NCI-H446 treated with DMSO at 0.1 percent for 48 hours (cell line): ENCODE data around the gene PALLD.

Source experiments
- DNase-seq: peaks from one replicate; lab custom pipeline; 2025; lab: John Stamatoyannopoulos, UW

Gene PALLD

DNA sequence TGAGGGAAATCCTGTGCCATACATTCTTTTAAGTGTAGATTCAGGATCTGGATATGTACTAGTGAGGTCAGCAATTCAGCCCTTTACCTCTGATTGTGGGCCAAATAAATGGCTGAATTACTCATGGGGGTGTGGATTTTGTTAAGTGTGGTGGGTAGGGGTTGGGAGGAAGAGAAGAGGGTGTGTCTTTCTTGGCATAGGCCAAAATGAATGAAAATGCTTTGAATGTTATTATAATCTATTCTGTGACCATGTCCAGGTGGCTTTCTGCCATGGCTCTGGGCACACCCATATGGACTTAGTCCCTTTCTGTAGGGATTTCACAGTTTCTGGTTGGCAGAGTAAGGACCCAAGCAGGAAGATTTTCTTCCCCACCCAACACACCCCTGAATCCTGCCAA, 268.9 kb downstream of the PALLD start:
- peak; percentile 51 for DNase-seq

DNA sequence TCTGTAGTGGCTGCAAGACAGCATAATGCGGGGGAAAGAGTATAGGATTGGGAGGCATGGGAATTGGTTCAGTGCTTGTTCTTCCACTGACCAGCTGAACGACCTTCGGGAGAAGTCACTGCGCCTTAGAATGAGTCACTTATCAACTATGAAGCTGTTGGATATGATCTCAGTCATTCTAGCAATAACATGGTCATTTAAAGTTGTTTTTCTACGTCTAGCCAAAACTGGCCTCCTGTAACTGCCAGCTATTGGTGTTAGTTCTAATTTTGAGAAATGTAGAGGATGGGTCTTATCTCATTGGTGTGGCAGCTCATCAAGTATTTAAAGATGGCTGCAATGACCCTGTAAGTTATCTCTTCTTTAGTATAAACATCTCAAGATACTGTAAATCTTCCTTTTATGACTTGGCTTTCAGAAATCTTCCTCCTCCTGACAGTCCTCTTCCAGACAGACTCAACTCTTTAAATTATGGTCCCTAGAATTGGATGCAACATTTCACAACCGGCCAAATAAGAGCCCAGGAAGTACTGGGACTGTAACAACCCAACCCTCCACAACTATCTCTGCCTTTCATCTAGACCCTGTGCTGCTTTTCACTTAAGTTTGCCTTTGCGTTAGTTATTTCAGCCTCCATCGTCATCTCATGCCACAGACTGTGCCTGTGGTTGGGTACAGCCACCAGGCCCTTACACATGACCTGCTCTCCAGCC, 269.9 kb downstream of the PALLD start:
- no peak for DNase-seq

DNA sequence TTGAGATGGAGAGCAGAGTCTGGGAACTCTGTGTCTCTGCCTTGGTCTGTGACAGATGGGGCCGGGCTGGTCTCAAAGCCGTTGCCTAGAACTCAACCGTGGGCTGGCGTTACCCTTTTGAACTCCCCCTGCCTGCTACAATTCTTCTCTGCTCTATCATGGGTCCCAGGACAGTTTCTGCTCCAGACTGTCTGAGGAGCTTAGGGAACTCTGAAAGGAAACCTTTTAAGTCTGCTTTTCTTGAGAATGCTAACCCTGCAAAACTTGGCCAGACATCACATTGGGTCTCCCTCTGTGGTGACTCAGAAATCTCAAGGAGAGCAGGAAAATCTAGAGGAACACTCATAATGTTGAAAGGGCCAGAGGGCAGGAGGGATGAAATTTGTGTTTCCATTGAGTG, 272.6 kb downstream of the PALLD start:
- no peak for DNase-seq

DNA sequence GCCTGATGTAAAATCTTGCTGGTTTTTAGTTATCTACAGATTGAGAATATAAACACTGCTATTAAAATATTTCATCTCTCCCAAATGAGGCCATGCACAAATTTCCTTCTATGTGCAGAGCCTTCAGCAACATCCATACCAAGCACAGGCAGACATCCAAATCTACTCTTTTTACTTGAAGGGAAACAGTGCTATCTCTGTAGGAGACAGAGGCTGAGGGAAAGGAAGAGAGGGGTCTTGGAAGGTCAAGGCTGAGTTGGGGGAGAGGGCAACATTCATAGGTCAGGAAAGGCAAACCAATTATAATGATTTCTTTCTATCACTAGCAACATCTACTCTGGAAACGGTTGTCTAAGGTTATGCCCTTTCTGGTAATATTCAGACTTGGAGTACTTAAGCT, 273.0 kb downstream of the PALLD start:
- DNase-seq: no peak

DNA sequence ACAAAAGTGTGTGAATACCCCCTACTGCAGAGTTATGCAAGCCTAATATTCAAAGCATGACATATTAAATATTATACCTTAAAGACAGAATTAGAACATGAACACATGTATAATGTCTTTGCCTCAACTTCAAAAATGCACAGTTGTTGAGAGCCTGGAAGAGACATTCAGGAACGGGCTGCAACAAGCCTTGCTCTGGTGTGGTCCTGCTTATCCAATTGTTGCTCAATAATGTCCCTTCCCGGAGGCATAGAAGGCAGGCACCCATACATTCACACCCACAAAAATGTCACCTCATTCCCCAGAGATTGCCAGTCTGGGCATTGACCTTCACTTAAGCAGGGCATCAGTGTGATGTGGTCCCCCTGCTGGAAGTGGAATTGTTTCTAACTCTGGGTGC, 274.4 kb downstream of the PALLD start:
- DNase-seq: no peak

DNA sequence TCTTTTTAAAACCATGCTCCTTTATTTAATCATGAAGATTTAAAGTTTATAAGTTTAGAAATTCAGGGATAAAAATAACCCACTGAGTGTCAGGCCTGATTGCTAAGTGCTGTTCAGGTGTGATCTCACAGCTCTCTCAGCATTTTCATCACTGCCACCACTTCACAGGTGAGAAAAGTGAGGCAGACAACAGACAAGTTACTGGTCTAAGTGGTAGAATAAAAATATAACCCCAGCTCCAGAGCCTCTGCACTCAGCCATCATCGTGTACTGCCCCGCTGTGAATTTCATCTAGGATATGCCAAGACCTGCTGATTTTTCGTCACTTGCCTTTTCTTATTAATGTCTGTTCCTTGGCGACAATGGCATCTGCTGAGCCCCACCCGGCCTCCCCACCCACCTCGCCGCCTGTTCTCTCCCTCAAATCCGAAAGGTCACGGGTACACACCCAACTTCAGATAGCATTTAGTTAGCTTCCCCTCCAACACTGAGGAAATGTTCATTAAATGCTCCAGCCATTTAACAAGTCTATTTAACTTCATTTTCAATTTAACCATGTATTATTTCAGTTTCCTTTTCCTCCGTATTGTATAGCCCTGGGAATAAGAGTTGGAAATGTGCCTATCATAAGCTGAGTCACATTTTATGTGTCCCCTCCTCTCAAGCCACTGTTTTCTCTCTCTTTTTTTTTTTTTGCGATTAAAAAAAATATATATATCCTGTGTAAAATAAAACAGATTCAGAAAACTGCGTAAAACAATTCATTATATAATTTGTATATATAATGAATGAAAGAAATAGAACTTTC, 276.7 kb downstream of the PALLD start:
- DNase-seq: no peak

DNA sequence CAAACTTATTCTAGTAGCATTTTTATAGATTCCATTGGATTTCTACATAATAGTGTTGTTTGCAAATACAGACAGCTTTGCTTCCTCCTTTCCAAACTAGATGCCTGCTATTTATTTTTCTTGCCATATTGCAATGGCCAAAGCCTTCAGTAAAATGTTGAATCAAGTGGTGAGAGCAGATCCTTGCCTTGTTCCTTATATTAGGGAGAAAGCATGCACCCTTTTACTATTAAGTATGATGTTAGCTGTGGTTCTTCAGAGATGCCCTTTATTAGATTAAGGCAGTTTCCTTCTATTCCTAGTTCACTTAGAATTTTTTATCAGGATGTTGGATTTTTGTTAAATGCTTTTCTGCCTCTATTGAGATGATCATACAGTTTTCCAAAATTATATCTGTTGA, 279.5 kb downstream of the PALLD start:
- no peak for DNase-seq

DNA sequence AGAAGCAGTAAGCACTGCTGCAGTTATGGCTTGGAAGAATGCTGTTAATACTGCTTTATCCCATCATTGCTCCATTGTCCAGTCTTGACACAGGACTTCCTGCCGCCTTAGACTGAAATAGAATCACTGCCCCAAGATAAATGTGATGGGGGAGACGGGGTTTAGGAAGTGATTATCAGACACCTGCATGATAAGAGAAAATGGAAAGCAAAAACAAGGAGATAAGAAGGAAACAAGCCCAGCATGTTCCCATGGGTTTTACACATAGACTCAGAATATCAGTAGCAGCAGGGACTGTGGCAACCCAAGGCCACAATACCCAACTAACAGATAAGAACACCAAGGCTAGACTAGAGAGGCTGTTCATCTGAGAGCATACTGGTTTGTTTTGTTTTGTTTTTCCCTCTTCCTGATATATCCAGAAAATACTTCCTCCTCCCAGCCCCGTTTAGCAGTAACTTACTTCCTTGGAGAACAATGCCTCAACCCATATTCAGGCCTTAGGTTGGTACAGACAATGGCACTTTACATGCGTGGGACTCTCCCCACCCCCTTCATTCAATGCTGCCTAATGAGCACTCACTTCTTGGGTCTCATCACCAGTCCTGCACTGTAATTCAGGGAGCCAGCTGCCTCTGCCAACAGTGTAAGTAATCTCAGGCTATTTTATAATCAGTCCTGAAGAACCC, 280.6 kb downstream of the PALLD start:
- no peak for DNase-seq

DNA sequence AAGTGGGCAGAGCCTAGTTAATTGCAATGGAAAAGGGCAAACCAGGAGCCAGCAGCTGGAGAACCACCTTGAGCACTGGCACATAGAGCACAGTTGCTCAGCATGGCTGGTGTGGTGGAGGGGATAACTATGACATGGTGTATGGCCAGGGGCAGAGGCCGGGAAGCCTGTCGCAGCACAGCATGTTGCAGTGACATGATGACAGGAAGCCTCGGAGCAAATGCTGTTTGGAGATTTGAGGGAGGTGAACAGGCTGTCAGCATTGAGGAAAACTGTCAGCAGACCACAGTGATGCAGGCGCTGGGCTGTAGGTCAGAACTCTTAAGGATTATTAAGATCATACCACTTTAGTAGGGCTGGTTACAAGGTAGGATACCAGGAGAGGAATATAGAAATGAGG, 284.5 kb downstream of the PALLD start:
- no peak for DNase-seq

DNA sequence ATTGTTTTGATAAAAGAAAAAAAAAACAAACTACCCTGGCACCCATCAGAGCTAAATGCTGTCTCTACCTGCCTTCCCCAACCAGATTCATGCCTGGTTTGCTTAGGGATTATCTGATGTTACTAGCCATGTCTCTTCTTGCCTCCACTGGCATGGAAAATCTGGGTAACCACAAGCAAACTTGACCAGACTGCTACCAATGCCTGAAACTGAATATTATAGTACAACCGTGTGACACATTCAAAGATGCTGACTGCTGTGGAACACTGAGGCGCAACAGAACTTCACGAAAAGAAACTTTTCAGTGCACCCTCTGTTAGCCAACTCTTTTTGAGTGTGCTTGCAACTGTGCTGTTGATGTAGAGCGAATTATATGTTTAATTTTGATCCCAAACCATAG, 285.1 kb downstream of the PALLD start:
- no peak for DNase-seq

DNA sequence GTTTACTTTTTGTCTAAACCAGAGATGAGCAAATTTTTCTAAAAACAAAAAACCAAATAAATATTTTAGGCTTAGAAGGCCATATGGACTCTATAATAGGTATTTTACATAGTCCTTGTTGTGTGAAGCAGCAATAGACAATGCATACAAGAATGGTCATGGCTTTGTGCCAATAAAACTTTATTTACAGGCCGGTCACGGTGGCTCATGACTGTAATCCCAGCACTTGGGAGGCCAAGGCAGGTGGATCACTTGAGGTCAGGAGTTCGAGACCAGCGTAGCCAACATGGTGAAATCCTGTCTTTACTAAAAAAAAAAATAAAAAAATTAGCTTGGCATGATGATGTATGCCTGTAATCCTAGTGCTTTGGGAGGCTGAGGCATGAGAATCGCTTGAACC, 285.6 kb downstream of the PALLD start:
- DNase-seq: no peak

DNA sequence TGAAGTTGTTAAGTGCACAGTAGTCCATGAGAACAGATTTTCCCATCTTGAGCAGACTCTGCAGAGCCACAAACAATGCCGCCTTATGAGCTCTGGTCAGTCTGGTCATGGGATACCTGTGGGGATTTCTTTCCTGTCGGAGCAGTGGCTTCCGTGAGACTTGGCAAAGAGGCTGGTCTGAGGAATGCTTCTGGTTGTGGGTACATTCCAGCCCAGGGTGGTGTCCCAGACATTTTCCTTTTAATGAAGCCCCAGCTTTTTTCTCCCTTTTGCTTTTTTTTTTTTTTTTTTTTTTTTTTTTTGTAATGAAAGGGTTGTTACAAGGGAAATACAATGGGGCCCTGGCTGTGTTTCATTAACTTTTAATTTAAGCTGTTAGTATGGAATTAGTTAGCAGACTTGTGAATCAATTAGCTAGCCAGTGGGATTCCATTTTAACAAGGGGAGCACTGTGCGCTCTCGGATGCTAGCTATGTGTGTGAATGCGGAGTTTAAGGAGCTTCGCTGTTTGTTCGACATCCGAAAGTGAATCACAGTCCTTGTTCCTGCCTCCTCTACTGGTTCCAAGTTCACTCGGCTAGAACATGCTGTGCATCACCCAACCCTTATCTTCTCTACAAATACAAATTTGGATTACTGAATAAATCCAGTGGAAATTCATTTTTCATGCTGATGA, 288.1 kb downstream of the PALLD start:
- no peak for DNase-seq

DNA sequence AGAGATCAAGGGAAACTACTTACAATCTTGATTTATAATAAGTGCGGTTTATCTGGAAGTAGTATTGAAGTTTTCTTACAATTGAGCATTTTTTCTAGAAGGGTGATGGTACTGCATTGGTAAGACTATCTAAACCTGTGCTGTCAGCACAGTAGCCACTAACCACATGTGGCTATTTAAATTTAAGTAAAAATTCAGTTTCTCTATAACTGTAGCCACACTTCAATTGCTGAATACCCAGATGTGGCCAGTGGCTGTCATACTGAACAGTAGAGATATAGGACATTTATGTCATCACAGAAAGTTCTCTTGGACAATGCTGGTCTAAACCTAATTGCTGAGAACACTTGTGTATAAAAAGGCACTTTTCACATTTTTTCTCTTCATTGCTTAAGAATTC, 290.5 kb downstream of the PALLD start:
- DNase-seq: no peak

DNA sequence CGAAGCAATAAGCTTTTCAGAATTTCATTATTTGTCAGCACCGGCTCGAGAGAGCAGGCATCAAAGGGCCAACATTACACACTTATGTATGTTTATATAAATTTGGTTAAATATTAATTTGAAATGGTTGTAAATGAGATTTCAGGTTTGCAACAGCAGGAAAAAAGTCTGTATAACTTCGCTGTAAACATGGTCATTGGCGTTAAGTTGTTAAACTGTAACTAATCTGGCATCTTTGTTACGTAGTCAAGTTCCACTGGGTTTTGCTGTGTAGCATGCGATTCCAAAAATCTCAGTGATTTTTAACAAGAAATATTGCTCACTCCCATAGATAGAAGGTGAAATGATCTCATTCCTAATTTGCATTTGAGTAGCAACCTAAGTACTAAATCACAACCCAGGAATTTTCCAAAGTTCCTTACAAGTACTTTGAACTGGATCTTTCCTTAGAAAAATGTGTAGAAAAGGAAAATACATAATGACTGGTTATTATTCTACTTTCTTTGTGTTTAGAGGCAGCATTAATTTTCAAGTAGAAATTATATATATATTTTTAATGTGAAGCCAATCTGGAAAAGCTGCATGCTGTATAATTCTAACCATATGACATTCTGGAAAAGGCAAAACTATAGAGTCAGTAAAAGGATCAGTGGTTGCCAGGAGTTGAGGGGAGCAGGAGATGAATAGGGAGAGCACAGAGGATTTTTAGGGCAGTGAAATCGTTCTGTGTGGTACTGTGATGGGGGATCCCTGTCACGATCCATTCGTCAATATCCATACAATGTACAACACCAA, 291.1 kb downstream of the PALLD start:
- no peak for DNase-seq

DNA sequence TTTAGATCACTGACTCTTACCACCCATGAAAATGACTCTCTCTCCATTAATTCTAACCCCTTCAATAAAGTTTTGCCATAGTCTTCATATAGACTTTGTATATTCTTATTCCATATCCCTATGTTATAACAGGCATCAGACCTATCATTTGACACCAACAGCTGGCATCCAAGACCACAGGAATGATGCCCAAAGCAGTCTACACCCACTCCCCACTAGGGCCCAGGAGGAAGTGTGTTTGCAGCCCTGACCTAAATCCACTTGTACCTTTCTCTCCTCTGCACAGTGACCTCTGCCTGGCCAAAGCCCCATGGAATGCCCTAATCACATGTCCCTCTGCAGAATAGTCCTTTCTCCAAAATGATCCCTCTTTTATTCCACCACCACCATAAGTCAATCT, 294.0 kb downstream of the PALLD start:
- DNase-seq: no peak

DNA sequence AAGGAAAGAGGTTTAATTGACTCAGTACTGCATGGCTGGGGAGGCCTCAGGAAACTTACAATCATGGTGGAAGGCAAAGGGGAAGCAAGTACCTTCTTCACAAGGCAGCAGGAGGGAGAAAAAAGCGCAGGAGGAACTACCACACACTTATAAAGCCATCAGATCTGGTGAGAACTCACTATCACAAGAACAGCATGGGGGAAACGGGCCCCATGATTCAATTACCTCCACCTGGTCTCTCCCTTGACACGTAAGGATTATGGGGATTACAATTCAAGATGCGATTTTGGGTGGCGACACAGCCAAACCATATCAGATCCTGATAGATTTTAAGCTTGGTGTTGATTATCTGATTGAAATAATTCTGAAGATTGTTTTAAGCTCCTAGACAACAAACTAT, 294.5 kb downstream of the PALLD start:
- DNase-seq: no peak

DNA sequence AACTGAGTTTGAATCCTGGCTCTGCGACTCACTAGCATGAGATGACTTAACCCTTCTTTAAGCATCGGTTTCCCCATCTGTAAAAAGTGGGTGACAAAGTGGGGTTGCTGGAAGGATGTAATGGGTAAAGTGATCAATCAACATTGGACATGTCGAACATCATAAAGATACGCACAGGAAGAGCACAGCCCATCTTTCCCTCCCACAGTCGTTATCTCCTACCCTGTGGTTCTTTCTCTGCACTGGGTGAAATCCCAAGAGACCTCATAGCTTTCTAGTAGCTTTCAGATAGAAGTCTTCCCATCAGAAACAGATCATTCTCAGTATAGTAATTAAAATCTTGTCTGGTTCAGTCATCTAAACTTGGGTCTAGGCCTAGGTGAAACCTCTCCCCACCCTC, 296.7 kb downstream of the PALLD start:
- no peak for DNase-seq

DNA sequence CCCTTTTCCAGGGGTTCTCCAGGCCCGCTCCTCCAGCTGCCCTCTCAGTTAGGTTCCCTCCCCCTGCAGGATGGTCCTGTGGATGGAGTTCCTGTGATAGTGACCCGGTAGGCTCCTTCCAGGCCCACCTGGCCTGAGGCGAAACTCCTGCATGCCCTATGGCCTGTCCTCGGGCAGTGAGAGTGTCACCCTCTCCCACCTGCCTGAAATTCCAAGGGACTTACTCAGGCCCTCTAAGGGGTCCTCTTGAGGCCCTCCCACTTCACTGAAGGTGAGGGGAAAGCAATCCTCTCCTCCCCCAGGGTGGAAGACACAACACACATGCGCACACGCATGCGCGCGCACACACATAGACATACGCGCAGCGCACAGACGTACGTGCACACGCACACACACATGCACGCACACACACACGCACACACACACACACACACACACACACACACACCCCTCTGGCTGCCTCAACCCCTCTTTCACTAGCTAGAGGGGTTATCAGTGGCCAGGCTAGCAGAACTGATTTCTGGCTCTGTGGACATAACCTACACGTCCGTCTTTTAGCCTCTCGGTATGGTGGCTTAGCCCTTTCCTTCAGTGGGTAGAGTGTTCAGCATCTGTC, 297.3 kb downstream of the PALLD start:
- no peak for DNase-seq

DNA sequence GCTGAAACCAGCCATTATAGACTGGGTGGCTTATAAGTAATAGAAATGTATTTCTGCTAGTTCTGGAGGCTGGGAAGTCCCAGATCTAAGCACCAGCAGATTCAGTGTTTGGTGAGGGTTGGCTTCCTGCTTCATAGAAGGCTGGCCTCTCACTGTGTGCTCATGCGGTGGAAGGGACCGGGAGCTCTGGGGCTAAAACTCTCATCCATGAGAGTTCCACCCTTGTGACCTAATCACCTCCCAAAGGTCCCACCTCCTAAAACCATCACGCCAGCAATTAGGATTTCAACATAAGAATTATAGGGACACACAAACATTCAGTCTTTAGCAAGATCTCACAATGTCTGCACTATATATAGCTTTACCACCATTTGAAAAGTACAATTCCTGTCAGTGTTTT, 298.0 kb downstream of the PALLD start:
- no peak for DNase-seq

DNA sequence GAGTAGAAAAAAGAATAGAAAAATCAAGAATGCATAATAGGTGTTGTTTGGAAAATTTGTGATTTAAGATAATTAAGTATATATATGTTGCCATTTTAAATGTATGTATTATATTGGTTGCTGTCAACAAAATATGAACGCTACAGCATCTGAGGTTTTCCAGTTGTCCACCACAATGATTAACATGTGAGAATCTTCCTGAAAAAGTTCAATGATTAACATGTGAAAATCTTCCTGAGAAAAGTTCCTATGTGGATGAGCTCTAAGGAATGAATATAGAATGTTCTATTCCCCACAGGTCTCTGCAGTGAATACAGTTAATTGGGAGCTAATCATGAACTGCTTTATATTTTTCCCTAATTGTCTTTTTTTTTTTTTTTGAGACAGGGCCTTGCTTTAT, 298.5 kb downstream of the PALLD start:
- no peak for DNase-seq

DNA sequence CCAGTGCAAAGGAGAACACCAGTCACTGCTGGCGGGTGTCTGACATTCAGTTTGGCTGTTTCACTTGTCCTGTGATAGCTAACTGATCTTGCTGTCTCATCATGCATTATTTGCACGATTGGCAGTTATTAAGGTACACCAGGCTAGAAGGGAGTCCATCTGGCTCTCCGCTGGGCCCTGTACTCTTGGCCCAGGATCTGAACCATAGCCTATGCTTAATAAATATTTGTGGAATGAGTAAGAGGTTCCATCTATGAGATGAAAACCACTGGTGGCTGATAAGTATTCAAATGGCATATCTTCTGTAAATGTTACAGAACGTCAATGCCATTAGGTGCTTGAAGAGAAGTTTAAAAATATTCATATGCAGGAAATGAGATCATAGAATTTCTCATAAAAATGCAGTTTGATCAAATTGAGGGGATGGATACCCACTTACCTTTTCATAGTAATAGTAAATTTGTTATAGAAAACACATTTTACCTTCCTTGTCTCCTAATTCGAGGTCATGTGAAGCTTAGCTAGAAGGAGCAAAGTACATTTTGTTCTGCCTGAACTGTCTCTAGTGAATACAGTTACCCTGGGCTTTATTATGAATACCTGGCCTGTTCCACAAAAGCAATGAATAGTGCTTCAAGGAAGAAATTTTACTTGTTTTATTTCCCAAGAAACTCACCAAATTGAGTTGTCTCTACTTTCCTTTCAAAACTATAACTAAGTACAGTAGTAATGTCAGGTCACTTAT, 299.7 kb downstream of the PALLD start:
- DNase-seq: peak; percentile 65
